ENCODE measurements around the gene LPP.

GRCh38 chr3:188156056-188156455 lies 2.1 kb downstream of the LPP start:
- TF ChIP-seq CTCF (IDR thresholded peaks at IDR 0.05; ENCODE audit: low read length) (no peak), EZH2 (IDR thresholded peaks at IDR 0.05; ENCODE audit: borderline replicate concordance, low read length) (no peak)
